Activated CD4-positive, alpha-beta T cell treated with anti-CD3 and anti-CD28 coated beads, Interleukin-10, Interleukin-2, amounts not matched to agents 100 ng/mL and 50 ng/mL, durations not matched to agents 16 hours and 8 hours (primary cell): ENCODE measurements around the gene BRPF1.

Source experiments
- DNase-seq: peaks from one replicate; pipeline ENCODE4 v3.0.0-alpha.2; 2020

Gene BRPF1

GRCh38 chr3:9703736-9704346, 27.7 kb upstream of the BRPF1 start, which contains the start of gene CPNE9:
Gene CPNE9 (plus strand): TSS chr3:9703833. CDS start chr3:9703997, 164 bp downstream.
- no peak for DNase-seq

- DNase-seq: no peak
Observed at GRCh38 chr3:9704347-9705322, 26.9 kb upstream of the BRPF1 start.

- no peak for DNase-seq
Observed at GRCh38 chr3:9710174-9710739, 21.3 kb upstream of the BRPF1 start.

GRCh38 chr3:9712415-9712814, 19.1 kb upstream of the BRPF1 start:
- DNase-seq: no peak

- DNase-seq: no peak
Observed at GRCh38 chr3:9713142-9713541, 18.4 kb upstream of the BRPF1 start.

GRCh38 chr3:9715136-9715535, 16.4 kb upstream of the BRPF1 start:
- DNase-seq: no peak

GRCh38 chr3:9715764-9716437, 15.6 kb upstream of the BRPF1 start:
- DNase-seq: peak; percentile 33

GRCh38 chr3:9716801-9717555, 14.6 kb upstream of the BRPF1 start:
- no peak for DNase-seq

- DNase-seq: no peak
Observed at GRCh38 chr3:9717563-9717962, 14.0 kb upstream of the BRPF1 start.

GRCh38 chr3:9718118-9718517, 13.4 kb upstream of the BRPF1 start:
- DNase-seq: no peak

- DNase-seq: no peak
Observed at GRCh38 chr3:9721015-9721699, 10.4 kb upstream of the BRPF1 start.

GRCh38 chr3:9721700-9722060, 9.9 kb upstream of the BRPF1 start:
- DNase-seq: no peak

- DNase-seq: no peak
Observed at GRCh38 chr3:9725775-9726515, 5.6 kb upstream of the BRPF1 start.

- DNase-seq: peak; percentile 67
Observed at GRCh38 chr3:9727041-9727595, 4.4 kb upstream of the BRPF1 start.

- no peak for DNase-seq
Observed at GRCh38 chr3:9727743-9728142, 3.8 kb upstream of the BRPF1 start.

GRCh38 chr3:9729419-9729818, 2.1 kb upstream of the BRPF1 start:
- no peak for DNase-seq

GRCh38 chr3:9730657-9731205, 804 bp upstream of the BRPF1 start:
- DNase-seq: no peak

- DNase-seq: peak; percentile 43
Observed at GRCh38 chr3:9732080-9732739, 675 bp downstream of the BRPF1 start.

- no peak for DNase-seq
Observed at GRCh38 chr3:9732740-9733115, 1.2 kb downstream of the BRPF1 start.

- DNase-seq: no peak
Observed at GRCh38 chr3:9736831-9737230, 5.3 kb downstream of the BRPF1 start.
